ENCODE results near the gene ATRNL1. TPM values are rescaled to one million over a fixed set of nuclear protein-coding genes. Genes with fewer than 3 reads are reported as not detected.

The ATRNL1 gene
- total and polyA plus RNA-seq, 2 experiments from 2014 or later = 5.9 to 17.4 TPM

- no peak overlapping the region for H3K4me3 ChIP-seq
- H3K27ac ChIP-seq = no peak overlapping the region
- H2AFZ ChIP-seq = no peak overlapping the region
- no peaks in the 10 kb centered on the region for H3K4me1 ChIP-seq (ENCODE audit: insufficient read depth)
- no peak for TF ChIP-seq CTCF (IDR thresholded peaks at IDR 0.05; ENCODE audit: poor library complexity)
- no peak for TF ChIP-seq EZH2 (IDR thresholded peaks at IDR 0.05; ENCODE audit: borderline replicate concordance)
- TF ChIP-seq EZH2phosphoT487 (IDR thresholded peaks at IDR 0.05; ENCODE audit: low read depth, severe bottlenecking, unreplicated experiment) = no peak
- DNase-seq (ENCODE audit: low spot score) = no peak
- no peaks in the 10 kb centered on the region for H3K9me3 ChIP-seq (ENCODE audit: low read depth)
- no peaks in the 10 kb centered on the region for H4K20me1 ChIP-seq (ENCODE audit: insufficient read depth, poor library complexity, severe bottlenecking)
- H3K27me3 ChIP-seq = no peaks in the 10 kb centered on the region
- H3K36me3 ChIP-seq (replicated peaks; ENCODE audit: insufficient read depth, low read depth) = no peaks in the 10 kb centered on the region
- 91% methylated on average over 2 of the region's 2 CpGs for WGBS (ENCODE audit: low lambda C conversion rate, missing lambda C conversion rate)
- no peak overlapping the region for H3K4me2 ChIP-seq
- H3K79me2 ChIP-seq = no peaks in the 10 kb centered on the region
- no peaks in the 10 kb centered on the region for H3K9me2 ChIP-seq (replicated peaks; ENCODE audit: insufficient read depth)
Observed at GRCh38 chr10:115720121-115720520, 627.0 kb downstream of the ATRNL1 start.

DNA sequence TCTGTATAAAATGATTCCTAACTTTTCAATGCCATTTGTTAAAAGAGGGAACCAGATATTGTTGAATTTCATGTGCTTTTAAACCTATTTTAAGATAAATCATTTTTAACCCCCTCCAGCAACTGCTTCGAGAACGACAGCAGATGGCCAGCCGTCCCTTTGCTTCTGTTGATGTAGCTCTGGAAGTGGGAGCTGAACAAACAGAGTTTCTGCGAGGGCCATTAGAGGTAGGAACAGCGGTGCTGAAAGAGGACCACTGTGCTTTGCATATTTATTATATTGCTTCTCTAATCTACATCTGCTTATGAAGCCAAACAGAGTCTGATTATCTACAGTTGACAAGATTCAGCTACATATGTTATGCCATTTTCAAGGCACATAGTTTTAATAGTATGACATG, 634.0 kb downstream of the ATRNL1 start:
- no peaks in the 10 kb centered on the region for H4K20me1 ChIP-seq (ENCODE audit: insufficient read depth, poor library complexity, severe bottlenecking)
- 87% methylated on average over 5 of the region's 5 CpGs for WGBS (ENCODE audit: low lambda C conversion rate, missing lambda C conversion rate)
- H3K79me2 ChIP-seq = no peaks in the 10 kb centered on the region
- no peaks in the 10 kb centered on the region for H3K27me3 ChIP-seq
- H3K9me3 ChIP-seq (ENCODE audit: low read depth) = no peaks in the 10 kb centered on the region
- no peak overlapping the region for H3K4me3 ChIP-seq
- H3K4me1 ChIP-seq (ENCODE audit: insufficient read depth) = no peaks in the 10 kb centered on the region
- no peak overlapping the region for H3K4me2 ChIP-seq
- no peaks in the 10 kb centered on the region for H3K9me2 ChIP-seq (replicated peaks; ENCODE audit: insufficient read depth)
- H2AFZ ChIP-seq = no peak overlapping the region
- no peaks in the 10 kb centered on the region for H3K36me3 ChIP-seq (replicated peaks; ENCODE audit: insufficient read depth, low read depth)
- H3K27ac ChIP-seq = no peak overlapping the region
- TF ChIP-seq CTCF (IDR thresholded peaks at IDR 0.05; ENCODE audit: poor library complexity) (no peak), EZH2 (IDR thresholded peaks at IDR 0.05; ENCODE audit: borderline replicate concordance) (no peak), EZH2phosphoT487 (IDR thresholded peaks at IDR 0.05; ENCODE audit: low read depth, severe bottlenecking, unreplicated experiment) (no peak)
- DNase-seq (ENCODE audit: low spot score) = no peak

GRCh38 chr10:115744089-115744488, 650.9 kb downstream of the ATRNL1 start:
- Histone ChIP-seq H3K27ac (no peak overlapping the region), H3K36me3 (replicated peaks; ENCODE audit: insufficient read depth, low read depth) (no peaks in the 10 kb centered on the region), H3K9me3 (ENCODE audit: low read depth) (no peaks in the 10 kb centered on the region), H3K9me2 (replicated peaks; ENCODE audit: insufficient read depth) (no peaks in the 10 kb centered on the region), H3K4me3 (no peak overlapping the region), H3K27me3 (no peaks in the 10 kb centered on the region), H4K20me1 (ENCODE audit: insufficient read depth, poor library complexity, severe bottlenecking) (no peaks in the 10 kb centered on the region), H3K79me2 (no peaks in the 10 kb centered on the region), H3K4me1 (ENCODE audit: insufficient read depth) (no peaks in the 10 kb centered on the region), H2AFZ (no peak overlapping the region), H3K4me2 (no peak overlapping the region)
- DNase-seq (ENCODE audit: low spot score) = no peak
- TF ChIP-seq EZH2 (IDR thresholded peaks at IDR 0.05; ENCODE audit: borderline replicate concordance) = no peak
- TF ChIP-seq EZH2phosphoT487 (IDR thresholded peaks at IDR 0.05; ENCODE audit: low read depth, severe bottlenecking, unreplicated experiment) = no peak
- WGBS (ENCODE audit: low lambda C conversion rate, missing lambda C conversion rate) = 94% methylated on average over 1 of the region's 1 CpG

- TF ChIP-seq EZH2phosphoT487 (IDR thresholded peaks at IDR 0.05; ENCODE audit: low read depth, severe bottlenecking, unreplicated experiment) = no peak
- TF ChIP-seq CTCF (IDR thresholded peaks at IDR 0.05; ENCODE audit: poor library complexity) = no peak
- TF ChIP-seq EZH2 (IDR thresholded peaks at IDR 0.05; ENCODE audit: borderline replicate concordance) = no peak
Observed at GRCh38 chr10:115745943-115746342, 652.8 kb downstream of the ATRNL1 start.

More at GRCh38 chr10:115745943-115746342, 652.8 kb downstream of the ATRNL1 start:
- no peak overlapping the region for H2AFZ ChIP-seq
- no peaks in the 10 kb centered on the region for H3K4me1 ChIP-seq (ENCODE audit: insufficient read depth)
- 89% methylated on average over 2 of the region's 2 CpGs for WGBS (ENCODE audit: low lambda C conversion rate, missing lambda C conversion rate)
- no peak for DNase-seq (ENCODE audit: low spot score)
- no peaks in the 10 kb centered on the region for H3K36me3 ChIP-seq (replicated peaks; ENCODE audit: insufficient read depth, low read depth)
- H3K27ac ChIP-seq = no peak overlapping the region
- H3K9me3 ChIP-seq (ENCODE audit: low read depth) = no peaks in the 10 kb centered on the region
- H3K4me3 ChIP-seq = no peak overlapping the region
- H3K9me2 ChIP-seq (replicated peaks; ENCODE audit: insufficient read depth) = no peaks in the 10 kb centered on the region
- H3K79me2 ChIP-seq = no peaks in the 10 kb centered on the region
- no peak overlapping the region for H3K4me2 ChIP-seq
- H3K27me3 ChIP-seq = no peaks in the 10 kb centered on the region
- no peaks in the 10 kb centered on the region for H4K20me1 ChIP-seq (ENCODE audit: insufficient read depth, poor library complexity, severe bottlenecking)

Data from hepatocyte (in vitro differentiated cells).